EH (cell line): ENCODE data around the gene COL5A1.

ENCODE experiments used
- DNase-seq: peaks from one replicate; pipeline ENCODE4 v3.0.0-alpha.2; 2015; ENCODE audit warnings: low read depth

The COL5A1 gene

DNA sequence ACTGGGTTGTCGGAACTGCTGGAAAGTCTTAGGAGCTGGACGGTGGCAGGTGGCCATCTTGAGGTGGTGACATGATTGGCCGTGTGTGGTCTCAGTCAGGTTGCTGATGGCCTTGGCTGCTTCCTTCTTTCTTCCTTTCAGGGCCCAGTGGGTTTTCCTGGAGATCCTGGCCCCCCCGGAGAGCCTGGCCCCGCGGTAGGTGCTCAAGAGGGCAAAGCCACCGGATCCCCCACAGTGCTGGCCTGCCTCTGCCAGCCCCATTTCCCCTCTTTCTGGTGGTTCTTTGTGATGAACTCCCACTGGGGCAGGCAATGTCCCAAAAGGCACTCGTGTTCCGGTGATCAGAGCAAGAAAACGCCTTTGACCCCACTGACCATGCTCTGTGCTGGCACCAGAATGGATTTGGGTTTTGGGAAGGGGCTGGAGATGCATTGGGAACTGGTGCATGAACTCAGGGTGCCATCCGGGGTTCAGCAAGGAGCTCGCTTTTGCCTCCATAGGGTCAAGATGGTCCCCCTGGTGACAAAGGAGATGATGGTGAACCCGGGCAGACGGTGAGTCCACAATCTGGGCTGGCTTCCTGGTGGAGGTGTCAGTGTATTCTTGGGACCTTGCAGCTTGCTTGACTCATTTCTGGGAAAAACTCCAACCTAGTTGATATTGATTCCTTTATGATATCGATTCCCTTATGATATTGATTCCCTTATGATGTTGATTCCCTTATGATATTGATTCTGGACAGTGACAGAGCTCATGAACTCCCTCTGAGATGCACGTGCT, 174.0 kb downstream of the COL5A1 start:
- DNase-seq = no peak

- DNase-seq = no peak
Observed at GRCh38 chr9:134816264-134816663, 174.7 kb downstream of the COL5A1 start.

DNA sequence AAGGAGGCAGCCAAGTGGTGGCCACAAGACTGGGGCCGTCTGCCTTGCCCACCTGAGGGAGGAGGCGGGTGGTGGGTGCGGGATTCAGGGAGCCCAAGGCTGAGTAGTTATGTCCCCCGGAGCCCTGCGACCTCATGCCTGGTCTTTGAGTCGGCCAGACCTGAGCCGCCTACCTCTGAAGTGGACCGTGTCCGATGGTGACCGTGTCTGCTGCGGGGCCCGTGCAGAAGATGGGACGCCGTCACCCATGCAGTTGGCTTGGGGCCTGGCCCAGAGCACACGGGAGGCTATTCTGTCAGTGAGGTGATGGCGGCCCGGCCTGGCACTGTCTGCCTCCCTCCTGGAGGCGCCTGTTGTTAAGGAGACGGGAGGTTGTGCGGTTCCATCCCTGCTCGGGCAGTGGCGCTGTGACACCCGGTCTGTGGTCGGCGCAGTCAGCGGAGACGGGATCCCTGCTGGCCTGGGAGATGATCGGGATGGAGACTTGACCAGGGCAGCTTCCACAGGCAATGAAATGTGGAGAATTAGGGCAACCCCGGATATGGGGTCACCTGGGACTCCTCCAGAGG, 176.5 kb downstream of the COL5A1 start:
- no peak for DNase-seq

- no peak for DNase-seq
Observed at GRCh38 chr9:134818591-134818990, 177.0 kb downstream of the COL5A1 start.

- no peak for DNase-seq
Observed at GRCh38 chr9:134820901-134821300, 179.3 kb downstream of the COL5A1 start.

DNA sequence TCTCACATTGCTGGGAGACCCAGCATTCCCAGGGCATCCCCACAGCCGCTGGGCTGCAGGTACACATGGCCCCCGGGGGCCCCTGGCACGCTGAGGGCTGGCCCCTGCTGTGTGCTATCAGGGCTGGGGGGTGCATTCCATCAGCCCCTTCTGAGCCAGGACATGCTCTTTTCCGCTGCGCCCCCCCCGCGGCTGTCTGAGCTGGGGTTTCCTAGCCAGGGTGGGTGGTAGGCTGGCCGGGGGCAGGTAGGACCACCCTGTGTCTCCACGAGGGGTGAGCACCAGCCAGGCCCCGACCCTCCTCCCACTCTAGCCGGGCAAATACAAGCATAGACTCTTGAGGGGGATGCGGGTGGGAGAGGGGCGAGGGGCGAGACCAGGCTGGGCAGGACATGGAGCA, 180.9 kb downstream of the COL5A1 start:
- DNase-seq = no peak

- DNase-seq = no peak
Observed at GRCh38 chr9:134823623-134824022, 182.0 kb downstream of the COL5A1 start.

DNA sequence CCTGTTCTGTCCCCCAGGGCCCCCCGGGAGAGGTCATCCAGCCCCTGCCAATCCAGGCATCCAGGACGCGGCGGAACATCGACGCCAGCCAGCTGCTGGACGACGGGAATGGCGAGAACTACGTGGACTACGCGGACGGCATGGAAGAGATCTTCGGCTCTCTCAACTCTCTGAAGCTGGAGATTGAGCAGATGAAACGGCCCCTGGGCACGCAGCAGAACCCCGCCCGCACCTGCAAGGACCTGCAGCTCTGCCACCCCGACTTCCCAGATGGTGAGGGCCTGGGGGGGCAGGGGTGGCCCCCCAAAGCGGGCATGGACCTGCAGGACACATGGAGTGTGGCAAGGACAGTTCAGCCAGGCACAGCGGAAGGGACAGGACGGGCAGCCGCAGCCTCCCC, 183.0 kb downstream of the COL5A1 start:
- no peak for DNase-seq

GRCh38 chr9:134825025-134825424, 183.4 kb downstream of the COL5A1 start:
- DNase-seq = no peak

DNA sequence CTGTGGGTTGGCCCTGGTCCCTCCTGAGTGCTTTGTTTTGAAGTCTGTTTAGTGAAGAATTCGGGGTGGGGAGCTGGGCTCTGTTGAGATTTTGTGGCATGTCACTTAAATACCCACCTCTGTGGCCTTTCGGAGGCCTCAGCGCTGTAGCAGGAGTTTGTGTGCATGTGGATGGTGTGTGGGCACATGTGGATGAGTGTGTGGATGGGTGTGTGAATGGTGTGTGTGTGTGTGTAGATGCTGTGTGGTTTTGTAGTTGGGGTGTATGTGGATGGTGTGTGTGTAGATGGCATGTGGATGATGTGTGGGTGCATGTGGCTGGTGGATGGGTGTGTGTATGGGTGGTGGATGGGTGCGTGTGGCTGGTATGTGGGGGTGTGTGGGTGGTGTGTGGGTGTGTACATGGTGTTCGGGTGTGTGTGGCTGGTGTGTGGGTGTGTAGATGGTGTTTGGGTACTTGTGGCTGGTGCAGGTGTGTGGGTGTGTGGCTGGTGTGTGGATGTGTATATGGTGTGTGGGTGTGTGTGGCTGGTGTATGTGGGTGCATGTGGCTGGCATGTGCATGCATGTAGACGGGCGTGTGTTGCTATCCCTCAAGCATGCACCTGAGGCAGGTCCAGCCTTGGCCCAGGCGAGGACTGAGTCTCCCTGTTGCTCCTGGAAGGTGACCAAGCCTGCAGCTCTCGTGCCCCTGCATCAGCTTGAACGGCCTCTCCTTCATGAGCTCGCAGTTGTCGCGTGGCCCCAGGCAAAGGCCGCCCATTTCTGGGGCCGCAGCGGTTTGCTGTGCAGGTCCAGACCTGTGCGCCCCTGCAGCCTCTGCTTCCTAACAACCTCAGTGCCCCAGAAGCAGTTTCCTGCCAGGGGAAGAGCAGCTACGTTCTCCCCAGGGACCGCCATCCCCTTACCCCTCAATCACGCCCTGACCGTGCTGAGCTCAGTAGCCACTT, 185.0 kb downstream of the COL5A1 start:
- no peak for DNase-seq

- DNase-seq = no peak
Observed at GRCh38 chr9:134827559-134827958, 186.0 kb downstream of the COL5A1 start.

GRCh38 chr9:134827993-134828392, 186.4 kb downstream of the COL5A1 start:
- DNase-seq = no peak

DNA sequence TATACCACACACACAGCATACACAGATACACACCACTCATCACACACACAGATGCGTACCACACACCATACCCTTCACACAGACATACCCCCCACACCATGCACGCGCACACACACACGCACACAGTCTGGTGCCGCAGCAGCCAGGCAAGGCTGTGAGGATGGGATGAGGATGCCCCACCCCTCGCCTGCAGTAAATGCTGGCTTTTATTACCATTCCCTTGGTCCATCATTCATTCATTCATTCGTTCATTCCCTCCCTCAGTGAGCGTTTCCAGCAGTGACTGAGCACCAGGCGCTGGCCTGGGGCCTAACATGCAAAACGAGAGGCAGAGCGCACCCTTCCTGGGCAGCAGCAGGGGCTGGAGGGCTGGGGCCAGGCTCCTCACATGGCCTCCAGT, 187.3 kb downstream of the COL5A1 start:
- no peak for DNase-seq

- DNase-seq = no peak
Observed at GRCh38 chr9:134829356-134829937, 187.8 kb downstream of the COL5A1 start.

GRCh38 chr9:134830126-134830525, 188.5 kb downstream of the COL5A1 start:
- no peak for DNase-seq

DNA sequence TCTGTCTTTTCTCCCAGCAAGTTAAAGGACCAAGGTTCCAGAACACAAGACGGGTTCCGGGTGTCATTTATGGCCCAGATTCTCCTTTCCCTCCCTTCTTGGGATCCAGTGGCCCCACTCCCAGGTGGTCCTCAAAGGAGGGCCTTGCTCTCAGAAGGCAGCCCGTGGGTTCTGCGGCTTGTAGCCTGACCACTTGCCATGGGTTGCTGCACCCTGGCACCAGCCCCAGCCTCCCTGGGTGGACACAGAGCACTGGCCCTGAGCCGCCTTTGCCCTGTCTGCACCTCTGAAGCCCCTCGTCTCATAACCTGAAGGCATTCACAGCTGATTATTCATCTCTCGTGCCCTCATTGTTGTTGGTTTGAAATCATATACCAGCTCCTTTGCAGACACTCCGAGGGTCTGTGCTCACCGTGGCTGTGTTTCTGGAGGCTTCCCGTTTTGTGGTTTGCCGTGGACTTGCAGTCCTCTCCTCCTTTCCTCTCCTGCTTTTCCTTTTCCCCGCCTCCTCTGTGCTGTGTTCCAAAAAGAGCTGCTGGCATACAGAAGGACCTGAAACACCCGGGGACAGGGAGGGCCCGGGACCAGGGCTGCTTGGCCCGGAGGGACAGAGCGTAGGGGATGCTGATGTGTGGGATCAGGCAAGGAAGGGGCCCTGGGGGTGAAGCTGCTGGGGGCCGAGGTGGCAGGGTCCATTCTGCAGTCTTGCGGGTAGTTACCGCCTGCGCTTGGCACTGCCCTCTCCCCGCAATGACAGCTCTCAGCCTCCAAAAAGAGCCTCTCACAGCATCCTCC, 189.5 kb downstream of the COL5A1 start:
- no peak for DNase-seq

DNA sequence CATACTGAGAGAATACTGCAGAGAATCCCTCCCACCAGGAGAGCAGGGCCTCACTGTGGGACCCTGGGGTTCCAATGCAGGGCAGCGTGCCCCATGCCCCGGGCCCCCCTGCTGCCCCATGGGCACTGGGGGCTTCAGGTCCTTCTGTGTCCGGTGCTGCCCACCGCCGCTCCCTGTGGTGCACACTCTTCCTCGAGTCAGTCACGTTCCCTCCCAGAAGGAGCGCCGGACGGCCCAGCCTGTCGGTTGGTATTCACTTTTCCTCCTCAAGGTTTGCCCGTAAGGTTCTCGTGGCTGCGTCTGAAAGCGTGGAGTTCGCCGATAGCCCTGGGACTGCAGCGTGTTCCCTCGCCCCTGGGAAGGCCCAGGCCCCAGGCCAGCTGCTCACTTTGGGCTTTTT, 190.9 kb downstream of the COL5A1 start:
- no peak for DNase-seq

GRCh38 chr9:134833294-134833880, 191.8 kb downstream of the COL5A1 start:
- DNase-seq = no peak

- no peak for DNase-seq
Observed at GRCh38 chr9:134834217-134834956, 192.8 kb downstream of the COL5A1 start.

- no peak for DNase-seq
Observed at GRCh38 chr9:134834957-134835419, 193.4 kb downstream of the COL5A1 start.
